OCI-LY7 (cell line): Measurements from ENCODE around the gene CDC37L1.

Source experiments
- CTCF ChIP-seq: fragments of 200-600 bp; sonication (generic); conservative IDR thresholded peaks from 2 replicates; pipeline ENCODE4 v1.5.1; 2014; ENCODE audit warnings: mild to moderate bottlenecking, antibody characterized with exemption, low read length, moderate library complexity, mixed read lengths
- EZH2phosphoT487 ChIP-seq: fragments of 200-600 bp; sonication (generic); IDR thresholded peaks from 2 replicates; pipeline ENCODE4 v1.6.1; 2018; ENCODE audit warnings: low read depth, borderline replicate concordance, mild to moderate bottlenecking, mixed run types, antibody characterized with exemption, low read length, moderate library complexity, mixed read lengths

DNA sequence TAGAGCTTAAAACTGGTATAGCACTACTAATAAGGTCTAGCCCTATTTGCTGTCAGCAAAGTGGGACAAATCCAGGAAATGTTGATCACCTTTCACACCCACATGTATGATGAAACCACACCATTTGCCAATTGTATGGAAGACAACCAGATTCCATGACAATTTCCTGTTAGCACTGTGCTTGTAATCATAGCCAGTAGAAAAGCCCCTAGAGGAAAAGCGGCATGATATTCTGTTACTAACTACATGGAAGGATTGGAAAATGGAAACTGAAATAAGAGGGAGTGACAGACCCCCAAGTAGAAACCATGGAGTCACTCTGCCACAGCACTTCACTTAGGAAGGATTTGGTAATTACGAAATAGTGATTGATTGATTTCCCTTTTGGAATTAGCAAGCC is 14.0 kb upstream of the CDC37L1 start:
- TF ChIP-seq CTCF: no peak
- TF ChIP-seq EZH2phosphoT487: no peak
